Left forelimb (tissue), 1 donor: ENCODE measurements around the gene NAT16.
A peak's percentile ranks its signal among the peaks of the same experiment; 100 is the strongest.
"Not testable (repeated sequence)": the region's sequence is repeated elsewhere in the genome, so short reads cannot be mapped to it uniquely, and the experiment has no call there.

Source experiments
- DNase-seq: peaks from one replicate; pipeline ENCODE4 v3.0.0-alpha.2; 2018; ENCODE audit warnings: low spot score

NAT16 gene

DNA sequence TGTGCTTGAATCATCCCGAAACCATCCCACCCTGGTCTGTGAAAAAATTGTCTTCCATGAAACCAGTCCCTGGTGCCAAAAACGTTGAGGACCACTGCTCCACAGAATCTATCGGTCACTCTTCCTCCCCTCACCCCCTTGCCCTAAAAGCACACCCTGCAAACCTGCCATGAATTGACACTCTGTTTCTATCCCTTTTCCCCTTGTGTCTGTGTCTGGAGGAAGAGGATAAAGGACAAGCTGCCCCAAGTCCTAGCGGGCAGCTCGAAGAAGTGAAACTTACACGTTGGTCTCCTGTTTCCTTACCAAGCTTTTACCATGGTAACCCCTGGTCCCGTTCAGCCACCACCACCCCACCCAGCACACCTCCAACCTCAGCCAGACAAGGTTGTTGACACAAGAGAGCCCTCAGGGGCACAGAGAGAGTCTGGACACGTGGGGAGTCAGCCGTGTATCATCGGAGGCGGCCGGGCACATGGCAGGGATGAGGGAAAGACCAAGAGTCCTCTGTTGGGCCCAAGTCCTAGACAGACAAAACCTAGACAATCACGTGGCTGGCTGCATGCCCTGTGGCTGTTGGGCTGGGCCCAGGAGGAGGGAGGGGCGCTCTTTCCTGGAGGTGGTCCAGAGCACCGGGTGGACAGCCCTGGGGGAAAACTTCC lies 54.0 kb downstream of the NAT16 start:
- DNase-seq = no peak

- no peak for DNase-seq
These were observed 55.6 kb downstream of the NAT16 start for GRCh38 chr7:101124376-101125056.

GRCh38 chr7:101123703-101124068 lies 56.4 kb downstream of the NAT16 start:
- DNase-seq = no peak

- DNase-seq = no peak
These were observed 57.0 kb downstream of the NAT16 start for GRCh38 chr7:101122933-101123702.

- DNase-seq = peak; percentile 88
These were observed 57.8 kb downstream of the NAT16 start for GRCh38 chr7:101121991-101122932.

DNA sequence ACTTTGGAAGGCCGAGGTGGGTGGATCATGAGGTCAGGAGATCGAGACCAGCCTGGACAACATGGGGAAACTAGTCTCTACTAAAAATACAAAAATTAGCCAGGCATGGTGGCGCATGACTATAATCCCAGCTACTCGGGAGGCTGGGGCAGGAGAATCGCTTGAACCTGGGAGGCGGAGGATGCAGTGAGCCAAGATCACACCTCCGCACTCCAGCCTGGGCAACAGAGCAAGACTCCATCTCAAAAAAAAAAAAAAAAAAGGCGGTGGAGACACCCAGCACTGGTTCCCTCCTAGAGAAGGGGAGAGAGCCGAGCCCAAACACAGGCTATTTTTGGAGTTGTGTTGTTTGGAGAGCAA lies 58.5 kb downstream of the NAT16 start:
- not testable (repeated sequence) for DNase-seq
